Gastrocnemius medialis (tissue), 4 donors: ENCODE results near the gene TBCD. TPM values are rescaled to one million over a fixed set of nuclear protein-coding genes. Genes with fewer than 3 reads are reported as not detected.
"Not testable (repeated sequence)": the region's sequence is repeated elsewhere in the genome, so short reads cannot be mapped to it uniquely, and the experiment has no call there.

Source experiments
- ATAC-seq, 2 donors: fragments of 150-250 bp; one replicate each; pipeline ENCODE4 v1.9.1; 2016
- DNase-seq, 2 donors: peaks; one replicate each; pipeline ENCODE4 v3.0.0-alpha.2; 2019
- H3K27ac ChIP-seq, 4 donors: fragments of 200-600 bp; sonication (generic); 1 replicate in 1 of 4; 2 replicates in 3 of 4; pipeline ENCODE4 v1.5.1; 2016 to 2018; ENCODE audit warnings: mild to moderate bottlenecking in 2 of 4, moderate library complexity in 1 of 4
- H3K27me3 ChIP-seq, 3 donors: fragments of 200-600 bp; sonication (generic) in 2 of 3; 1 replicate in 1 of 3; 2 replicates in 2 of 3; pipeline versions ENCODE4 v1.5.1 to v1.6.0; 2016 to 2019; ENCODE audit warnings: mild to moderate bottlenecking in 1 of 3, moderate library complexity in 1 of 3
- H3K36me3 ChIP-seq, 2 donors: fragments of 200-600 bp; sonication (generic) in 1 of 2; one replicate each; pipeline ENCODE4 v1.5.1; 2017 to 2018
- H3K4me1 ChIP-seq, 2 donors: fragments of 200-600 bp; sonication (generic) in 1 of 2; one replicate each; pipeline ENCODE4 v1.5.1; 2016 to 2017; ENCODE audit warnings: mild to moderate bottlenecking in 2 of 2
- H3K4me3 ChIP-seq, 4 donors: fragments of 200-600 bp; sonication (generic) in 3 of 4; 1 replicate in 1 of 4; 2 replicates in 3 of 4; pipeline ENCODE4 v1.5.1; 2016 to 2019; ENCODE audit warnings: mild to moderate bottlenecking in 2 of 4
- H3K9me3 ChIP-seq, 3 donors: fragments of 200-600 bp; sonication (generic) in 2 of 3; 1 replicate in 1 of 3; 2 replicates in 2 of 3; pipeline ENCODE4 v1.5.1; 2016 to 2019
- POLR2A ChIP-seq, 2 donors: fragments of 450-650 bp; IDR thresholded peaks; one replicate each; pipeline ENCODE4 v1.6.1; 2017; ENCODE audit warnings: antibody characterized with exemption in 2 of 2, mild to moderate bottlenecking in 2 of 2, moderate library complexity in 2 of 2
- in situ Hi-C, 4 donors: fragments of 200-750 bp; cut with MboI; loops; one replicate each; pipeline versions ENCODE4 v1.15.0 to v1.8.0; 2017; ENCODE audit warnings: low sequenced_read_pairs in 4 of 4
- intact Hi-C: fragments of 100-400 bp; cut with DNase I; formaldehyde crosslinking; loops from one replicate; pipeline ENCODE4 v1.15.1; 2023; ENCODE audit warnings: low total_unique reads
- total RNA-seq, 4 donors: library from RNA; depleted of rRNA; stranded (reverse); fragments of >200 nt; gene quantifications; one replicate each; pipeline versions ENCODE4 v1.1.0 to v1.2.3, GENCODE V29; 2016
- TF ChIP-seq, protein P1 (sequence below), 5 experiments: fragments of 450-650 bp in 3 of 5; fragments of 200-600 bp in 2 of 5; sonication (generic) in 2 of 5; IDR thresholded peaks in 4 of 5; conservative IDR thresholded peaks in 1 of 5; 1 replicate in 4 of 5; 2 replicates in 1 of 5; pipeline ENCODE4 v1.5.1; 2016 to 2019; ENCODE audit warnings: antibody characterized with exemption in 5 of 5, mild to moderate bottlenecking in 3 of 5, moderate library complexity in 3 of 5

Gene TBCD
- total RNA-seq, 4 donors from 2014 or later: 18.0 to 50.4 (median 33.3) TPM

DNA sequence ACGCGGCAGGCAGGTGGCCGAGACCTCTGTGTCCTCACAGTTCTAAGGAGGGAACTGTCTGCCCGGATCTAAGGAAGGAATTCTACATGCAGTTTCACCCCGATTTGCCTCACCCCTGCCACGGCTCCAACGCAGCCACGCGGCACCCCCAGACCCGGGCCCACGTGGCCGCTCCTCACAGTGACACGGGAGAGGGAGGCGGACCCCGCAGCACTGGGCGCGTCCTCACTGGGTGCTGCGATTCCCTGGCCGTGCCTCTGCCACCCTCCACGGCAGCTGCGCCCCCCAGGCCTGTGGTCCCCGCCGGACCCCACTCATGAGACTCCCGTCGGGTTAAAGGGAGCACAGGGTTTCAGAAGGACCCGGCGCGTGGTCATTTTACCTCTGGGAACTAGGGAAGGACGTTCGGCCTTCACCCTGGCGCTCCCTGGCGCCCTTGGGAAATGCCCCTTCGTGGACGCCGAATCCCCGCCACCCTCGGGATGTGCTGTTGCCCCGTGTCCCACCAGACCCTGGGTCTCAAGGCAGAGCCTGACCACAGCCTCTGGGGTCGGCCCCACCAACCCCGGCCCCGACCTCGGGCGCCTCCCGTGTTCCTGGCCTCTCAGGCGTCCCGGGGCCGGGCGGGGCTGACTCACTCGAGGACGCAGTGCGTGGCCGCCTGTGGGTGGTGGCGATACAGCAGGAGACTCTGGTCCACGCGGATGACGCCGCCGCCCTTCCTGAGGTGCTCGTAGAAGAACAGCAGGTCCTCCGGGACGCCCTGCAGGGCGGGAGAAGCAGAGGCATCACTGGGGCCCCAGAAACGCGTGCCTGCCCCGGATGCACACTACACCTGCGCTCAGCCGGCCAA is 208.8 kb downstream of the TBCD start:
- DNase-seq (no peak), ATAC-seq (no peak)
- H3K4me3 ChIP-seq: no peak overlapping the region
- TF ChIP-seq, protein P1, sequence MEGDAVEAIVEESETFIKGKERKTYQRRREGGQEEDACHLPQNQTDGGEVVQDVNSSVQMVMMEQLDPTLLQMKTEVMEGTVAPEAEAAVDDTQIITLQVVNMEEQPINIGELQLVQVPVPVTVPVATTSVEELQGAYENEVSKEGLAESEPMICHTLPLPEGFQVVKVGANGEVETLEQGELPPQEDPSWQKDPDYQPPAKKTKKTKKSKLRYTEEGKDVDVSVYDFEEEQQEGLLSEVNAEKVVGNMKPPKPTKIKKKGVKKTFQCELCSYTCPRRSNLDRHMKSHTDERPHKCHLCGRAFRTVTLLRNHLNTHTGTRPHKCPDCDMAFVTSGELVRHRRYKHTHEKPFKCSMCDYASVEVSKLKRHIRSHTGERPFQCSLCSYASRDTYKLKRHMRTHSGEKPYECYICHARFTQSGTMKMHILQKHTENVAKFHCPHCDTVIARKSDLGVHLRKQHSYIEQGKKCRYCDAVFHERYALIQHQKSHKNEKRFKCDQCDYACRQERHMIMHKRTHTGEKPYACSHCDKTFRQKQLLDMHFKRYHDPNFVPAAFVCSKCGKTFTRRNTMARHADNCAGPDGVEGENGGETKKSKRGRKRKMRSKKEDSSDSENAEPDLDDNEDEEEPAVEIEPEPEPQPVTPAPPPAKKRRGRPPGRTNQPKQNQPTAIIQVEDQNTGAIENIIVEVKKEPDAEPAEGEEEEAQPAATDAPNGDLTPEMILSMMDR (IDR thresholded peaks at IDR 0.05 in 4 of 5, conservative IDR thresholded peaks at IDR 0.05 in 1 of 5): no peak
- no peak for TF ChIP-seq POLR2A (IDR thresholded peaks at IDR 0.05)
- no peak overlapping the region for H3K27ac ChIP-seq
- no peaks in the 10 kb centered on the region for H3K36me3 ChIP-seq
- no peaks in the 10 kb centered on the region for H3K27me3 ChIP-seq
- in situ Hi-C loops: no loop called here
- intact Hi-C loops: no loop called here
- H3K9me3 ChIP-seq: no peaks in the 10 kb centered on the region
- H3K4me1 ChIP-seq: peaks cover 0 to 4% of the 10 kb centered on the region in 2 donors

DNA sequence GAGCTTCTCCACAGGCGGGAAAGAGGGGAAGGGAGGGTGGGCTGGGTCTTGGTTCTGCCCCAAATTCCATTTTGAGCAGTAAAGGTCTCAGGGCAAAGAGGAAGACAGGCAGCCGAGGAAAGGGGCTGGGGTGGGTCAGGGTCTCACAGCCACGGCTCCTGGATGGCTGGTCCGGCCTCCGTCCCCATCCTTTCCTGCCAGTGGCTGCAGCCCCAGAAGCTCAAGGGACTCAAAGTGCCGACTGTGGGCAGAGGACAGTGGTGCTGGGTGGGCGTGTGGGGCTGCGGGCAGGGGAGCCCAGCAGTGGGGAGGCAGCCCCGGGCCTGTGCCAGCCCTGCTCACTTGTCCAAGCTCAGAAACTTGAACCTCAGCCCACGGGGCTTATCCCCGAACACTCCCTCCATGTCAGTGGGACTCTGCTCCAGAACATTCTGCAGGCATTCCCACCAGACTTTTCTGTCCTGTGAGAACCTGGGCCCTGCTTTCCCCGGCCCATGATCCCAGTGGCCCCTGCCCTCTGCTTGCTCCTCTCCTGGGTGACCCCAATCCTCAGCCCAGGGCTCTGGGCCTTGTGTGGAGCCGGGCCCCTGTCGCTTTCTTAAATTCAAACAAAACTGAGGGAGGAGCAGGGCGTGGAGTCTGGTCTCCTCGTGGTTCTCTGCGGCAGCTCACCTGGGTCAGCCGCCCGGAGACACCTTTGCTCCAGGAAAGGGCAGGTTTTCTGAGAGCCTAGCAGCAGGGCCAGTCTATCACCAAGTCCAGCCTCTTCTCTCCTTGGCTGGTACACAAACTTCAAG is 209.7 kb downstream of the TBCD start:
- intact Hi-C loops: loop anchor here (2.0 kb wide), 1 partner anchor 179 kb away; no protein-coding TSS in a partner anchor

DNA sequence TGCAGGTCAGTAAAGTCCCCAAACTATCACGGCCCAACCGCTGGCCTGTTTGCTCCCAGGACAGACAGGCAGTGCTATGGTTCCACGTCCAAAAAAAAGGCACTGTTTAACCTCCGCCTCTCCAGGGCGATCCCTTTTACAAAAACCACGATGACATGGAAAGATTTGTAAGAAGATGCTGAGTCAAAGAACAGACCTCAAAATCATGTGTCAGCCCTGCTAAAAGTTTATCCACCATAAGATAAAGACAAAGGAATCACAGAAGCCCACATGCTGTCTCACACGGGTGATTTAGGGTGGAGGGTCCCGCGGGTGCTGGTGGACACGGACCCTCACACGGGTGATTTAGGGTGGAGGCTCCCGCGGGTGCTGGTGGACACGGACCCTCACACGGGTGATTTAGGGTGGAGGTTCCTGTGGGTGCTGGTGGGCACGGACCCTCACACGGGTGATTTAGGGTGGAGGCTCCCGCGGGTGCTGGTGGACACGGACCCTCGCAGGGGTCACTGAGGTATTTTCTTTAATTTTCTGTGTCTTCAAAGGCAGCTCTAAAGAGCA is 210.4 kb downstream of the TBCD start:
- H3K36me3 ChIP-seq: no peaks in the 10 kb centered on the region
- H3K27me3 ChIP-seq: no peaks in the 10 kb centered on the region
- in situ Hi-C loops (no loop called here), intact Hi-C loops (loop anchor here (2.0 kb wide), 1 partner anchor 179 kb away; no protein-coding TSS in a partner anchor)
- TF ChIP-seq, protein P1 (IDR thresholded peaks at IDR 0.05 in 4 of 5, conservative IDR thresholded peaks at IDR 0.05 in 1 of 5): no peak
- no peak for TF ChIP-seq POLR2A (IDR thresholded peaks at IDR 0.05)
- ATAC-seq (no peak), DNase-seq (no peak)
- no peak overlapping the region for H3K27ac ChIP-seq
- no peak overlapping the region for H3K4me3 ChIP-seq
- no peaks in the 10 kb centered on the region for H3K9me3 ChIP-seq
- H3K4me1 ChIP-seq: peaks cover 0 to 4% of the 10 kb centered on the region in 2 donors

More for the DNA sequence above, 209.7 kb downstream of the TBCD start:
- Histone ChIP-seq H3K4me3 (no peak overlapping the region), H3K27me3 (no peaks in the 10 kb centered on the region), H3K27ac (no peak overlapping the region), H3K9me3 (no peaks in the 10 kb centered on the region), H3K36me3 (no peaks in the 10 kb centered on the region), H3K4me1 (peaks cover 0 to 4% of the 10 kb centered on the region in 2 donors)
- TF ChIP-seq POLR2A (IDR thresholded peaks at IDR 0.05): no peak
- TF ChIP-seq, protein P1 (IDR thresholded peaks at IDR 0.05 in 4 of 5, conservative IDR thresholded peaks at IDR 0.05 in 1 of 5): no peak
- DNase-seq (no peak), ATAC-seq (no peak)
- in situ Hi-C loops: no loop called here

DNA sequence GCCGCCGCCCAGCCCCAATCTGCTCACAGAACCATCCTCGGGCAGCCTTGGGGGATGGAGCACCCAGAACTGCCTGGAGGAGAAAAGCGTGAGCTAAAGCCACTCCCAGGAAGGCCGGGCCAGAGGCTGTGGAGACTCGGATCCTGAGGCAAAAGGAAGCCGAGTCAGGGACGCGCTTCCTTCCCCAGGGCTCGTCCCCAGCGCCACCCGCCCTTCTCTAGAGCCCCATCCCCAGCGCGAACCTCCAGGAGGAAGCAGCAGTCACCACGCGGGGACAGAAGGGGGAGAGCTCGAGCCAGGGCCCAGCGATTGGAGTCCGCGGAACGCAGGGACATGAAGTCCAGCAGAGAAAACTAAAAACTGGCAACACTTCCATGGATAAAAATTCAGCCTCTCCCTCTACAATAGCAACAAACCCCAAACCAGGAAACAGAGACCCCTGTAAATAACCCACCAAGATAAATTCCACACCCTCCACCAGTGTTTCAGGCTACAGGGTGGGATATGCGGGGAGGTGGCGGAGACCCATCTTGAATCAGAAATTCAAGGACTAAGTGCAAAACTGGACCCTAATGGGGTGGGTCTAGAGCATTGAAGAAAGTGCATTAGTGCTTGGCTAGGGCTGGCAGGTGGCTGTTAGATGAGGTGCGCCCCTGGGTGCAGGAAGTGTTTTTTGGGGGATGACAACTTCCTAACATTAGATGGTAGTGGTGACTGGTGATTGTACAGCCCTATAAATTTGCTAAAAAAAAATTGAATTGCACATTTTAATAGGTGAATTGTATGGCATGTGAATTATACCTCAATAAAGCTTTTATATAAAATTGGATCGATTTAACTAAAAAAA is 211.5 kb downstream of the TBCD start:
- Histone ChIP-seq H3K4me3 (no peak overlapping the region), H3K27ac (peak overlapping the region in 2 of 4 donors; percentile 1 to 45), H3K4me1 (peaks cover 0 to 4% of the 10 kb centered on the region in 2 donors), H3K27me3 (no peaks in the 10 kb centered on the region), H3K36me3 (no peaks in the 10 kb centered on the region), H3K9me3 (no peaks in the 10 kb centered on the region)
- in situ Hi-C loops (no loop called here), intact Hi-C loops (loop anchor here (2.0 kb wide), 1 partner anchor 181 kb away; no protein-coding TSS in a partner anchor)
- peak; percentile 50 to 59 for DNase-seq
- TF ChIP-seq, protein P1 (IDR thresholded peaks at IDR 0.05 in 4 of 5, conservative IDR thresholded peaks at IDR 0.05 in 1 of 5): peak; percentile 38 to 61 (median 53)
- no peak for TF ChIP-seq POLR2A (IDR thresholded peaks at IDR 0.05)
- ATAC-seq: peak; percentile 44 to 69

DNA sequence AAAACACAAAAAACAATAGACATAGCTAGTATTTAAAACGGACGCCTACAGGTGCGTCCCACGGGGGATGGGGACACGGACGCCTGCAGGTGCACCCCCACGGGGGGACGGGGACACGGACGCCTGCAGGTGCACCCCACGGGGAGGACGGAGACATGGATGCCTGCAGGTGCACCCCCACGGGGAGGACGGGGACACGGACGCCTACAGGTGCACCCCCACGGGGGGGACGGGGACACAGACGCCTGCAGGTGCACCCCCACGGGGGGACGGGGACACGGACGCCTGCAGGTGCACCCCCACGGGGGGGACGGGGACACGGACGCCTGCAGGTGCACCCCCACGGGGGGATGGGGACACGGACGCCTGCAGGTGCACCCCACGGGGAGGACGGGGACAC is 212.6 kb downstream of the TBCD start:
- H3K4me1 ChIP-seq, H3K27me3 ChIP-seq, H3K27ac ChIP-seq, H3K9me3 ChIP-seq, DNase-seq, H3K36me3 ChIP-seq, H3K4me3 ChIP-seq, intact Hi-C loops, in situ Hi-C loops, ATAC-seq: not testable (repeated sequence)
